A204.1 (cell line): ENCODE data around the gene ADGRB2.

Experiments used
- FAIRE-seq: peaks from 2 replicates; lab custom pipeline; 2012; peaks lifted over from hg19 to GRCh38; lab: Jason Lieb, UNC

Gene ADGRB2

GRCh38 chr1:31781138-31781755 is 17.1 kb upstream of the ADGRB2 start:
- FAIRE-seq, result no peak

- FAIRE-seq, result no peak
These were observed 16.5 kb upstream of the ADGRB2 start for GRCh38 chr1:31780632-31781031.

- FAIRE-seq, result no peak
These were observed 15.5 kb upstream of the ADGRB2 start for GRCh38 chr1:31779687-31780086.

- FAIRE-seq, result no peak
These were observed 14.8 kb upstream of the ADGRB2 start for GRCh38 chr1:31778763-31779488.

- FAIRE-seq, result no peak
These were observed 12.4 kb upstream of the ADGRB2 start for GRCh38 chr1:31776516-31776915.

GRCh38 chr1:31776032-31776431 is 11.9 kb upstream of the ADGRB2 start:
- no peak for FAIRE-seq

GRCh38 chr1:31775210-31775999 is 11.3 kb upstream of the ADGRB2 start:
- FAIRE-seq, result no peak

GRCh38 chr1:31774495-31774894 is 10.4 kb upstream of the ADGRB2 start:
- FAIRE-seq, result no peak

GRCh38 chr1:31773861-31774260 is 9.7 kb upstream of the ADGRB2 start:
- FAIRE-seq, result no peak

- FAIRE-seq, result no peak
These were observed 8.6 kb upstream of the ADGRB2 start for GRCh38 chr1:31772669-31773248.

GRCh38 chr1:31771891-31772668 is 7.9 kb upstream of the ADGRB2 start:
- no peak for FAIRE-seq

- FAIRE-seq, result no peak
These were observed 5.7 kb upstream of the ADGRB2 start for GRCh38 chr1:31769720-31770390.

GRCh38 chr1:31768939-31769704 is 5.0 kb upstream of the ADGRB2 start:
- FAIRE-seq, result no peak

GRCh38 chr1:31768407-31768907 is 4.3 kb upstream of the ADGRB2 start:
- FAIRE-seq, result no peak

- no peak for FAIRE-seq
These were observed 3.1 kb upstream of the ADGRB2 start for GRCh38 chr1:31767225-31767624.

- FAIRE-seq, result no peak
These were observed 1.4 kb upstream of the ADGRB2 start for GRCh38 chr1:31765516-31765915.

- FAIRE-seq, result no peak
These were observed 914 bp upstream of the ADGRB2 start for GRCh38 chr1:31765041-31765467.

GRCh38 chr1:31763671-31764311 is 349 bp downstream of the ADGRB2 start:
- no peak for FAIRE-seq

- FAIRE-seq, result no peak
These were observed 1.1 kb downstream of the ADGRB2 start for GRCh38 chr1:31762726-31763670.
